PFSK-1 (cell line): Measurements from ENCODE around the gene UBE2E1.

Experiments used
- FOXP2 ChIP-seq: optimal IDR thresholded peaks from 2 replicates; pipeline ENCODE3; 2011; ENCODE audit warnings: borderline replicate concordance, control low read depth, inconsistent platforms; ENCODE audit not compliant: insufficient read depth; ENCODE audit errors: extremely low read length, extremely low read depth
- POLR2AphosphoS5 ChIP-seq: IDR thresholded peaks from 2 replicates; pipeline ENCODE4 v1.6.1; 2012; ENCODE audit warnings: low read depth, mild to moderate bottlenecking, control low read depth, low read length, moderate library complexity
- SIN3A ChIP-seq: IDR thresholded peaks from 2 replicates; pipeline ENCODE4 v1.6.1; 2012; ENCODE audit warnings: mild to moderate bottlenecking, low read length, moderate library complexity, borderline replicate concordance; ENCODE audit not compliant: insufficient read depth
- TAF1 ChIP-seq: IDR thresholded peaks from 2 replicates; pipeline ENCODE4 v1.6.1; 2012; ENCODE audit warnings: low read length, control low read depth, borderline replicate concordance; ENCODE audit not compliant: insufficient read depth
- TF ChIP-seq, protein P1 (sequence below), 2 experiments: IDR thresholded peaks; 2 replicates each; pipeline versions ENCODE4 v1.6.1 to v1.8.0; 2011 to 2012; ENCODE audit warnings: low read depth in 2 of 2, low read length in 2 of 2, control low read depth in 1 of 2, inconsistent platforms in 1 of 2, mild to moderate bottlenecking in 1 of 2, moderate library complexity in 1 of 2; ENCODE audit not compliant: insufficient read depth in 1 of 2

UBE2E1 gene

DNA sequence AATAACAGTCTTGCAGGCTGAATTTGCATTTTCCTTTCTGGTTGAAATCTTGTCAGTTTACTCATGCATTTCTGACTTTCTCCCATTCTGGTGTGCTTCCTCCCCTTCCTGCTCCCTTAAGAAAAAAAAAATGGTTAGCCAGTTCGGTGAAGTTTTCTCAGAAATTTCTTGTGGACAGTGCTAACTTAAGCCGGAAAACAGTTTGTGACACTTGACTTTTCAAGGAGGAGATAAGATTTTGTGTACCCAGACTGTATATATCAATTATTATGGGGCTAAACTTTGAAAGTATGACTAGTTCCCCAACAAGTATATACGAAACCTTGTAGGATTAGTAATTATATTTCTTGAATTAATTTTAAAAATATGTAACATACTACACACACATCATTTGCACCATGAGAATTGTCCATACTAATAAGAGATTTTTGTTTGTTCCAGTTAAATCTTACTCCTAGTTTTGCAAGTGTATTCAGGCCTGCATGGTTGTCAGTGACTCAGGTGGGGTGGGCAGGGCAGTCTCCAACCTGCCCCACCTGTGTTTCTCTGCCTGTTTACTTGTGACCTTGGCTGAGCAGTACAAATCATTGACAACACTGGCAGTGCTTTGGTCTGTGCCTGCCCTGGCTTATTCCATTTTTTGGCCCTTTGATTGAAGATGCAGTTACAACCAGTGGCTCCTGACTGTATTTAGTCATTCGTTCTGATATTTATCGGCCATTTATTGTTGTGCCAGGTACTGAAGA, 19.1 kb downstream of the UBE2E1 start:
- no peak for TF ChIP-seq FOXP2
- TF ChIP-seq SIN3A: no peak
- TF ChIP-seq TAF1: no peak
- no peak for TF ChIP-seq POLR2AphosphoS5
- TF ChIP-seq, protein P1, sequence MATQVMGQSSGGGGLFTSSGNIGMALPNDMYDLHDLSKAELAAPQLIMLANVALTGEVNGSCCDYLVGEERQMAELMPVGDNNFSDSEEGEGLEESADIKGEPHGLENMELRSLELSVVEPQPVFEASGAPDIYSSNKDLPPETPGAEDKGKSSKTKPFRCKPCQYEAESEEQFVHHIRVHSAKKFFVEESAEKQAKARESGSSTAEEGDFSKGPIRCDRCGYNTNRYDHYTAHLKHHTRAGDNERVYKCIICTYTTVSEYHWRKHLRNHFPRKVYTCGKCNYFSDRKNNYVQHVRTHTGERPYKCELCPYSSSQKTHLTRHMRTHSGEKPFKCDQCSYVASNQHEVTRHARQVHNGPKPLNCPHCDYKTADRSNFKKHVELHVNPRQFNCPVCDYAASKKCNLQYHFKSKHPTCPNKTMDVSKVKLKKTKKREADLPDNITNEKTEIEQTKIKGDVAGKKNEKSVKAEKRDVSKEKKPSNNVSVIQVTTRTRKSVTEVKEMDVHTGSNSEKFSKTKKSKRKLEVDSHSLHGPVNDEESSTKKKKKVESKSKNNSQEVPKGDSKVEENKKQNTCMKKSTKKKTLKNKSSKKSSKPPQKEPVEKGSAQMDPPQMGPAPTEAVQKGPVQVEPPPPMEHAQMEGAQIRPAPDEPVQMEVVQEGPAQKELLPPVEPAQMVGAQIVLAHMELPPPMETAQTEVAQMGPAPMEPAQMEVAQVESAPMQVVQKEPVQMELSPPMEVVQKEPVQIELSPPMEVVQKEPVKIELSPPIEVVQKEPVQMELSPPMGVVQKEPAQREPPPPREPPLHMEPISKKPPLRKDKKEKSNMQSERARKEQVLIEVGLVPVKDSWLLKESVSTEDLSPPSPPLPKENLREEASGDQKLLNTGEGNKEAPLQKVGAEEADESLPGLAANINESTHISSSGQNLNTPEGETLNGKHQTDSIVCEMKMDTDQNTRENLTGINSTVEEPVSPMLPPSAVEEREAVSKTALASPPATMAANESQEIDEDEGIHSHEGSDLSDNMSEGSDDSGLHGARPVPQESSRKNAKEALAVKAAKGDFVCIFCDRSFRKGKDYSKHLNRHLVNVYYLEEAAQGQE (IDR thresholded peaks at IDR 0.05; ENCODE audit: insufficient read depth in 1 of 2, low read depth in 2 of 2, low read length in 2 of 2): no peak

DNA sequence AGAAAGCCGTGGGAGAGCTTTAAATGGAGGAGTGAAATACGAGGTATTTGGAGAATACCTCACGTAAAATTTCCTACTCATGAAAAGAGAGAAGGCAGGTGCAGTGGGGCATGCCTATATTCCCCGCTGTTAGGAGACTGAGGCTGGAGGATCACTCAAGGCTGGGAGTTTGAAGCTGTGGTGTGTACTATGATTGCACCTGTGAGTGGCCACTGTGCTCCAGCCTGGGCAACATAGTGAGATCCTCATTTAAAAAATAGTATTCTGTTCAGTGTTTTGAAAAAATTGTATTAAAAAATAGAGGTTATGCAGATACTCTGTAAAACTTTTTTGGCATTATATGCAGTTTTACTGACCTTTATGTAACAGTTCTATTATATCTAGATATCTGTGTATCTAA, 20.0 kb downstream of the UBE2E1 start:
- TF ChIP-seq TAF1 (no peak), POLR2AphosphoS5 (no peak), FOXP2 (no peak), SIN3A (no peak)
- TF ChIP-seq, protein P1 (IDR thresholded peaks at IDR 0.05; ENCODE audit: insufficient read depth in 1 of 2, low read depth in 2 of 2, low read length in 2 of 2): no peak

DNA sequence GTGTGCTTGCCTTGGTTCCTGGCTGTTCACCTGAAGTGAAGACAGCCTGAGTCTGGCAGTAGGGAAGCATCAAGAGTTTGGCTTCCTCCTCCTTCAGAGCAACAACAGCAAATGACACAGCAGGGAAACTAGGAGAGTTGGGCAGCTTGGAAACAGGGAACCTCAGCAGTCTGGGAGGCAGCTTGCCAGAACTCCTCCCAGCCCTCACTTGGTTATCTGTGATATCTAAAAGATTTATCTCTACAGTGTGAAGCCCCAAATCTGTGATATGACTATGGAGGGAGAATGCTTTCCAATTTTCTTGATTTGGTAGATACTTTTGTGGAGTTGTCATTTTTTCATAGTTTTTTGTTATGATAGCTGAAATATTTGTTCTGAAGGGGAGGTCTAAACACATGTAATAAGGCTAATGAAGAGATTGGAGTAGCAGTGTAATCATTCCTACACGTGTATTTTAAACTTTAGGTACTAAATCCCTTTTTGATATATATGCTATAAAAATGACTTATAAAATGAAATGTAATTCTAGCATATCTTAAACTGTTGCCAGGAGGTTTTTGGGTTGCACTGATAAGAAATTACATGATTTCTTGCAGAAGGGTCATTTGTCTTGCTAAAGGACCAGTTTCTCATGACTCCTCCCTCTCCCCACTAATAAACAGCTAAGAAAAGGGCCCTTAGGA, 20.8 kb downstream of the UBE2E1 start:
- TF ChIP-seq, protein P1 (IDR thresholded peaks at IDR 0.05; ENCODE audit: insufficient read depth in 1 of 2, low read depth in 2 of 2, low read length in 2 of 2): no peak
- TF ChIP-seq POLR2AphosphoS5 (no peak), SIN3A (no peak), FOXP2 (no peak), TAF1 (no peak)

DNA sequence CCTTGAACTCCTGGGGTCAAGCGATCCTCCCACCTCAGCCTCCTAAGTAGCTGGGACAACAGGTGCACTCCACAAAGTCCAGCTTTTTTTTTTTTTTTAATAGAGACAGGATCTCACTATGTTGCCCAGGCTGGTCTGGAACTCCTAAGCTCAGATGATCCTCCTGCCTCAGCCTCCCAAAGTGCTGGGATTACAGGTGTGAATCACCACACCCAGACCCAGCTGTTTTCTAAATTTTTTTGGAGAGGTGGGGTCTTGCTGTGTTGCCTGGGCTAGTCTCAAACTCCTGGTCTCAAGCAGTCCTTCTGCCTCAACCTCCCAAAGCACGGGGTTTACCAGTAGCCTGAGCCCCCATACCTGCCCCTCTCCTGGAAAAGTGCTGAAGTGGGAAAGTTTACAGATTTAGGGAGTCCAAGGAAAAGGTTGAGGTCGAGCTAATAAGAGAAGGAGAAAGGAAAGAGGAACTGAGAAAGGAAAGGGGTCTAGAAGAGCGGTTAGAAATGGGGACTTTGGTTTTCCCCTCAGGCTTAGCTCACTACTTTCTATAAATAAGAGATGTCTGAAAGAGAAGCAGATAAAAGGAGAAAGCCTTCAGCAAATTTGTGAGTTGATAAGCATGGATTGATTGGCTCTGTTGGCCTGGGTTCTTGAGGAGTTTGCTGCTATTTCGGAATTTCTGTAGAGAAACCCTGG, 23.6 kb downstream of the UBE2E1 start:
- no peak for TF ChIP-seq SIN3A
- no peak for TF ChIP-seq FOXP2
- no peak for TF ChIP-seq POLR2AphosphoS5
- TF ChIP-seq, protein P1 (IDR thresholded peaks at IDR 0.05; ENCODE audit: insufficient read depth in 1 of 2, low read depth in 2 of 2, low read length in 2 of 2): no peak
- no peak for TF ChIP-seq TAF1
